Central memory CD8-positive, alpha-beta T cell (primary cell): ENCODE data around the gene MSH6.

Experiments
- ATAC-seq: fragments of 150-1000 bp; cut with Tn5 transposase; replicated peaks from 2 replicates; pipeline ENCODE4 v1.10.0; 2022; ENCODE audit warnings: mild to moderate bottlenecking, moderate FRiP score, moderate number of reproducible peaks; ENCODE audit not compliant: poor library complexity, severe bottlenecking; ENCODE audit errors: extremely low read depth
- DNase-seq, 2 donors: peaks; one replicate each; pipeline ENCODE4 v3.0.0; 2021; ENCODE audit warnings: low spot score in 2 of 2
- H3K27ac Mint-ChIP-seq: one replicate; pipeline ENCODE4 v1.8.0; 2022; ENCODE audit warnings: low read depth, mild to moderate bottlenecking, moderate library complexity, mixed read lengths
- H3K27me3 Mint-ChIP-seq: one replicate; pipeline ENCODE4 v1.8.0; 2022; ENCODE audit warnings: mixed read lengths
- H3K36me3 Mint-ChIP-seq: one replicate; pipeline ENCODE4 v1.8.0; 2022; ENCODE audit warnings: mild to moderate bottlenecking, moderate library complexity, mixed read lengths; ENCODE audit not compliant: insufficient read depth
- H3K4me1 Mint-ChIP-seq: one replicate; pipeline ENCODE4 v1.8.0; 2022; ENCODE audit warnings: mixed read lengths
- H3K4me3 Mint-ChIP-seq: one replicate; pipeline ENCODE4 v1.8.0; 2022; ENCODE audit warnings: mild to moderate bottlenecking, moderate library complexity, mixed read lengths
- H3K9me3 Mint-ChIP-seq: one replicate; pipeline ENCODE4 v1.8.0; 2022; ENCODE audit warnings: mixed read lengths

MSH6 gene, protein sequence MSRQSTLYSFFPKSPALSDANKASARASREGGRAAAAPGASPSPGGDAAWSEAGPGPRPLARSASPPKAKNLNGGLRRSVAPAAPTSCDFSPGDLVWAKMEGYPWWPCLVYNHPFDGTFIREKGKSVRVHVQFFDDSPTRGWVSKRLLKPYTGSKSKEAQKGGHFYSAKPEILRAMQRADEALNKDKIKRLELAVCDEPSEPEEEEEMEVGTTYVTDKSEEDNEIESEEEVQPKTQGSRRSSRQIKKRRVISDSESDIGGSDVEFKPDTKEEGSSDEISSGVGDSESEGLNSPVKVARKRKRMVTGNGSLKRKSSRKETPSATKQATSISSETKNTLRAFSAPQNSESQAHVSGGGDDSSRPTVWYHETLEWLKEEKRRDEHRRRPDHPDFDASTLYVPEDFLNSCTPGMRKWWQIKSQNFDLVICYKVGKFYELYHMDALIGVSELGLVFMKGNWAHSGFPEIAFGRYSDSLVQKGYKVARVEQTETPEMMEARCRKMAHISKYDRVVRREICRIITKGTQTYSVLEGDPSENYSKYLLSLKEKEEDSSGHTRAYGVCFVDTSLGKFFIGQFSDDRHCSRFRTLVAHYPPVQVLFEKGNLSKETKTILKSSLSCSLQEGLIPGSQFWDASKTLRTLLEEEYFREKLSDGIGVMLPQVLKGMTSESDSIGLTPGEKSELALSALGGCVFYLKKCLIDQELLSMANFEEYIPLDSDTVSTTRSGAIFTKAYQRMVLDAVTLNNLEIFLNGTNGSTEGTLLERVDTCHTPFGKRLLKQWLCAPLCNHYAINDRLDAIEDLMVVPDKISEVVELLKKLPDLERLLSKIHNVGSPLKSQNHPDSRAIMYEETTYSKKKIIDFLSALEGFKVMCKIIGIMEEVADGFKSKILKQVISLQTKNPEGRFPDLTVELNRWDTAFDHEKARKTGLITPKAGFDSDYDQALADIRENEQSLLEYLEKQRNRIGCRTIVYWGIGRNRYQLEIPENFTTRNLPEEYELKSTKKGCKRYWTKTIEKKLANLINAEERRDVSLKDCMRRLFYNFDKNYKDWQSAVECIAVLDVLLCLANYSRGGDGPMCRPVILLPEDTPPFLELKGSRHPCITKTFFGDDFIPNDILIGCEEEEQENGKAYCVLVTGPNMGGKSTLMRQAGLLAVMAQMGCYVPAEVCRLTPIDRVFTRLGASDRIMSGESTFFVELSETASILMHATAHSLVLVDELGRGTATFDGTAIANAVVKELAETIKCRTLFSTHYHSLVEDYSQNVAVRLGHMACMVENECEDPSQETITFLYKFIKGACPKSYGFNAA (N-terminal part only)

DNA sequence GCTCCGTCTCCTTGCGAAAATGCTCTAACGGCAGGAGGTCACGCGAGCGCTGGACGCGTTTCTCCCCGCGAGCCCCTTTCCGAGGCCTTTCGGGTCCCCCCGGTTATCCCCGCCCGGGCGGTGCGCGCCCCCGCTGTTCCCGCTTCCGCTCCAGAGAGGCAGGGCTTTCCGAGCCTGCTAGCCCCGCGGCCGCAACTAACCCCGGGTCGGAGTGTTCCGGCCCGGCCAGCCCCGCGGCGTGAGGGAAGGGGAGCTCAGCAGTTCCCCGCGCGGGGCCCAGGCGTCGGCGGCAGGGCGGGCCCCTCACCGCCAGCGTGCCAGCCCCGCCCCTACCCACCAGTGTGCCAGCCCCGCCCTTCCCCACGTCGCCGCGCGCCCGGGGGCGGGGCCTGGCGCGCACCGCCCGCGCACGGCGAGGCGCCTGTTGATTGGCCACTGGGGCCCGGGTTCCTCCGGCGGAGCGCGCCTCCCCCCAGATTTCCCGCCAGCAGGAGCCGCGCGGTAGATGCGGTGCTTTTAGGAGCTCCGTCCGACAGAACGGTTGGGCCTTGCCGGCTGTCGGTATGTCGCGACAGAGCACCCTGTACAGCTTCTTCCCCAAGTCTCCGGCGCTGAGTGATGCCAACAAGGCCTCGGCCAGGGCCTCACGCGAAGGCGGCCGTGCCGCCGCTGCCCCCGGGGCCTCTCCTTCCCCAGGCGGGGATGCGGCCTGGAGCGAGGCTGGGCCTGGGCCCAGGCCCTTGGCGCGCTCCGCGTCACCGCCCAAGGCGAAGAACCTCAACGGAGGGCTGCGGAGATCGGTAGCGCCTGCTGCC, at the start of gene MSH6:
TSS of gene MSH6 (plus strand) at position 475 of the 815 bp plus-strand sequence. CDS start at position 564, 89 bp downstream.
- Mint-ChIP-seq H3K4me3 (peak within 1 kb of the TSS; percentile 88), H3K9me3 (no peaks in the 10 kb centered on the region), H3K36me3 (no peaks in the 10 kb centered on the region), H3K27me3 (no peaks in the 10 kb centered on the region), H3K4me1 (peaks cover 23% of the 10 kb centered on the region), H3K27ac (peak within 1 kb of the TSS; percentile 84)
- ATAC-seq (peak; percentile 89), DNase-seq (peak; percentile 78 to 81)

DNA sequence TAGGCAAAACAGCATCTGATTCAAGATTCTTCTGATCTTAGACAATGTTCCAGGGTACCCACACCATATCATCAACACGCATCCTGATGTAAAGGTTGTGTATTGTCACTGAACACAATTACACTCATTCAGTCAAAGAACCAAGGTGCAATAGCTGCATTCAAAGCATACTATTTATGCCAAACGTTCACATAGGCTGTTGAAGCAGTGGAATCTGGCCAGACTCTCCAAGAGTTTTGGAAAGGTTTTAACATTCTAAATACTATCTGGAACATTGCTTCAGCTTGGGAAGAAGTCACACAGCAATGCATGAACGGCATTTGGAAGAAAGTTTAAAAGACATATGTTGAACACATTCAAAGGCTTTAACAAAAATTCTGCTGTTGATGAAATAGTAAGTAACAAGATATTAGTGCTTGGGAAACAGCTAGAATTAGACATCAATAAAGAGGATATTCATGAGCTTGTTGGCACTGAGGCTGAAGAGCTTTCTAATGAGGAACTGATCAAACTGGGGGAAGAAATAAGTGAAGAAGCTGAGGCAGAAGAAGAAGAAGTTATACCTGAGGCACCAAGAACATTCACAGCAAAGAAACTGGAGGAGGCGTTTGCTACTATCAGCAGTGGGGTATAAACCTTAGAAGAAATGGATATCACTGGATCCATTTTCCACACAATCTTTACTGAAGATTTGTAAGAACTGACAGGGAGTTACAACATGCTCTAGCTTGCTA, 47.6 kb upstream of the MSH6 start:
- H3K27me3 Mint-ChIP-seq: no peaks in the 10 kb centered on the region
- H3K27ac Mint-ChIP-seq: no peak overlapping the region
- no peak for DNase-seq
- no peaks in the 10 kb centered on the region for H3K9me3 Mint-ChIP-seq
- H3K4me1 Mint-ChIP-seq: no peaks in the 10 kb centered on the region
- no peak overlapping the region for H3K4me3 Mint-ChIP-seq
- H3K36me3 Mint-ChIP-seq: no peaks in the 10 kb centered on the region
- ATAC-seq: no peak

DNA sequence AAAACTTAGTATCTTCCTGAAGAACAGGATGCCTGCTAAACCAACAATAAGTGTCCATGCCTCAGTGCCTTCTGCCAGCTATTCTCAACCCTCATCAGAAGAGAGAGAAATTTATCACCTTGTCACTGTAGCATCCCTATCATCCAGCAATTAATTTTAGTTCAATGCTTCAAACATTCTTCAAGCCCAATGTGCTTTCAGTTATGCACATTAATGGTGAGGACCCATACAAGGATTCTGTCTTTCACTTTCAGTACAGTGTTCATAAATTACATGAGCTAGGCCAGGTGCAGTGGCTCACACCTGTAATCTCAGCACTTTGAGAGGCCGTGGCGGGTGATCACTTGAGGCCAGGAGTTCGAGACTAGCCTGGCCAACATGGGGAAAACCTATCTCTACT, 47.0 kb upstream of the MSH6 start:
- DNase-seq (no peak), ATAC-seq (no peak)
- no peaks in the 10 kb centered on the region for H3K27me3 Mint-ChIP-seq
- H3K27ac Mint-ChIP-seq: no peak overlapping the region
- no peaks in the 10 kb centered on the region for H3K4me1 Mint-ChIP-seq
- no peaks in the 10 kb centered on the region for H3K36me3 Mint-ChIP-seq
- no peak overlapping the region for H3K4me3 Mint-ChIP-seq
- no peaks in the 10 kb centered on the region for H3K9me3 Mint-ChIP-seq

DNA sequence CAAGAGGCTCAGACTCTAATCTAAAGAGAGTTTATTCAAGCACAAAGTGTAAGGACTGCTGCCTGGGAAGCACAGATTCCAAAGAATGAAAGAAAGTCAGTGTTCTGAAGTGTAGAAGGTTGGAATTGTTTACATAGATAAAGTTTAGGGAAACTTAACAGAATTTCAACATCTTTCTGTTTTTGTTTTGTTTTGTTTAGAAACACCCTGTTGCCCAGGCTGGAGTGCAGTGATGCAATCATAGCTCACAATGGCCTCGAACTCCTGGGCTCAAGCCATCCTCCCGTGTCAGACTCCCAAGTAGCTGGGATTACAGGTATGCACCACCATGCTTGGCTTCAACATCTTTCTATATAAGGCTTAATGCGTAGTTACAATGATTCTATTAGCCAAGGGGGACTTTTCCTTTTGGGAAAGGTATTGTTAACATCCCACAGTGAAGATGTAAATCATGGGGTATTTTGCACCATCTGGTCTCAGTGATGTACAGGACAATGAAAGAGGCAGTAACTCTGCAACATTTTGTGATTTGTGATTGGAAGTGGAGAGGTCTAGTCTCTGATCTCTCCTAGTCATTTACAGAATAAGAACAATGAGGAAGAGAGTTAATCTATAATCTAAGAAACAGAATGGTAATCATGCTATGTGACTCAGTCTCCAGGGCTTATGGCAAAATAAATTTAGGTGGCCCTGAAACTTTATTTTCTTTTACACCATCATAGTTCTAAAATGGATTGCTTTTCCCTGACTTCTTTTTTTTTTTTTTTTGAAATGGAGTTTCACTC, 45.6 kb upstream of the MSH6 start:
- no peak overlapping the region for H3K27ac Mint-ChIP-seq
- ATAC-seq: no peak
- no peaks in the 10 kb centered on the region for H3K36me3 Mint-ChIP-seq

DNA sequence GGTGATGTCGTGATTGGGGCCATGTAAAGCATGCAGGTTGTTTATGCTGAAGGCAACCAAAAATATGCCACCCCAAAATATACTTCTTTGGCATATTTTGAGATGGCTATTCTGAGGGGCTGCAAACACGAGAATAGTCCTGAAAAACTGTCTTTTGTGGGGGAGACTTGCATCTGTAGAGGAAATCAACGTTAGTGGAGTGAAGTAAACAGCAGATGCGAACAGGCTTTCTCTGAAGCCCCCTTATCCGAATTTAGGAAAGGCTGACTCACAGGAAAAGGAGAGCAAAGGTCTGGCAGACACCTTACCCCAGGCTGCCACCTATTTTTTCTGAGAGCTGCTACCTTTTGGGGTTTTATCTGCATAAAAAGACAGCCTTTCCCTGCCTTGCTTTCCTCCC, 44.6 kb upstream of the MSH6 start:
- H3K27me3 Mint-ChIP-seq: no peaks in the 10 kb centered on the region
- ATAC-seq (no peak), DNase-seq (no peak)
- H3K4me3 Mint-ChIP-seq: no peak overlapping the region
- H3K4me1 Mint-ChIP-seq: no peaks in the 10 kb centered on the region
- H3K36me3 Mint-ChIP-seq: no peaks in the 10 kb centered on the region
- no peaks in the 10 kb centered on the region for H3K9me3 Mint-ChIP-seq
- H3K27ac Mint-ChIP-seq: no peak overlapping the region

More for the DNA sequence above, 45.6 kb upstream of the MSH6 start:
- no peak overlapping the region for H3K4me3 Mint-ChIP-seq
- no peaks in the 10 kb centered on the region for H3K9me3 Mint-ChIP-seq
- DNase-seq: no peak
- H3K4me1 Mint-ChIP-seq: no peaks in the 10 kb centered on the region
- no peaks in the 10 kb centered on the region for H3K27me3 Mint-ChIP-seq

DNA sequence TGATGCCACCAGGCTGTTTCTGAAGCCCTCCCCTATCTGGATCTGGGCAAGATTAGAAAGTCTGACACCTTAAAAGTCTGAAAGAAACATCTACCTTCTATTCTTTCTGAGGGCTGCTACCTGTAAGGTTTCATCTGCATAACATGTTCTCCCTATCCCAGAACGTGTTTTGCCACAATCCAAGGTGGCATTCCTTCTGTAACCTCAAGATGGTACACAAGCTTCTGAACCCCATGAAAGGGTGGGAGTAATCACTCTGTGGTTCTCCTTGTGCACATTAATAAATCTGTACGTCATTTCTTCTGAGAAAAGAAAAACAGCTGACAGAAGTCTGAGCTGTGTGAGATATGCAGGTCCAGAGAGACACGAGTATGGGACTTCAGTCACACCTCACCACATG, 41.8 kb upstream of the MSH6 start:
- Mint-ChIP-seq H3K36me3 (no peaks in the 10 kb centered on the region), H3K27me3 (no peaks in the 10 kb centered on the region), H3K4me3 (no peak overlapping the region), H3K9me3 (no peaks in the 10 kb centered on the region), H3K27ac (no peak overlapping the region), H3K4me1 (no peaks in the 10 kb centered on the region)
- no peak for DNase-seq
- no peak for ATAC-seq

DNA sequence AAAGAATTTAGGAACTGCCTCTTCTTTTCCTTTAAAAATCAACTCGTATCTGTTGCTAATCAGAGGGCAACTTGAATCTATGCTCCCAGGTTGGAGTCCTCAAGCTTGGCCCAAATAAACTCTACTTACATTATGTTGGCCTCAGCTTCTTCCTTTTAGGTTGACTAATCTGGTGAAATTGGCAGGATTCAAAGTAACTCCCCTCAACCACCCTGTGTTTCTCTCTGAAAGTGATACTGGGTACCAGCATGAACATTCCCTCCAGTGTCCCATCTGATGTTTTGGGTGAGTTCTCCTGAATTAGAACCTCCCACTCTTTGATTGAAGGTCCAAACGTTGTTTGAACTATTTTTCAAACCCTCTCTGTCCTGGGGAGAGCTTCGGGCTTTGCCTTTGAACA, 41.3 kb upstream of the MSH6 start:
- Mint-ChIP-seq H3K36me3 (no peaks in the 10 kb centered on the region), H3K4me1 (no peaks in the 10 kb centered on the region), H3K27ac (no peak overlapping the region), H3K27me3 (no peaks in the 10 kb centered on the region), H3K4me3 (no peak overlapping the region), H3K9me3 (no peaks in the 10 kb centered on the region)
- ATAC-seq: no peak
- no peak for DNase-seq

DNA sequence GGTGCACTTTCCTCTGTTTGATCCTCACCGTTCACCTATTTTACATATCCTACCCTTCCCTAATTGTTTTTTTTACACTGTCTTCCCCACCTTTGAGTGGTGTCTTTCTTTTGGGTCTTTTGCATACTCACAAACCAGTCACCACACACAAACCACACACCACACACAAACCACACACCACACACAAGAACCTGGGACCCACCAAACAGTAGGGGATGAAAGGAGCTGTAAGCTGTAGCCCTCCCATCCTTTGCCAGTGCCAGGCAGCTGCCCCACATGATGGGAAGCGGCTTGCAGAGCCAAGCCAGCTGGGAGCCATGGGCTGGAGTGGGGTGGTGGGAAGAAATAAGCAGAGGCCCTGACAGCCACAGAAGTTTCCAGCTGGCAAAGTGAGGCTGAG, 38.9 kb upstream of the MSH6 start:
- Mint-ChIP-seq H3K4me1 (no peaks in the 10 kb centered on the region), H3K27ac (no peak overlapping the region), H3K4me3 (no peak overlapping the region), H3K36me3 (no peaks in the 10 kb centered on the region), H3K27me3 (no peaks in the 10 kb centered on the region), H3K9me3 (no peaks in the 10 kb centered on the region)
- no peak for ATAC-seq
- no peak for DNase-seq

DNA sequence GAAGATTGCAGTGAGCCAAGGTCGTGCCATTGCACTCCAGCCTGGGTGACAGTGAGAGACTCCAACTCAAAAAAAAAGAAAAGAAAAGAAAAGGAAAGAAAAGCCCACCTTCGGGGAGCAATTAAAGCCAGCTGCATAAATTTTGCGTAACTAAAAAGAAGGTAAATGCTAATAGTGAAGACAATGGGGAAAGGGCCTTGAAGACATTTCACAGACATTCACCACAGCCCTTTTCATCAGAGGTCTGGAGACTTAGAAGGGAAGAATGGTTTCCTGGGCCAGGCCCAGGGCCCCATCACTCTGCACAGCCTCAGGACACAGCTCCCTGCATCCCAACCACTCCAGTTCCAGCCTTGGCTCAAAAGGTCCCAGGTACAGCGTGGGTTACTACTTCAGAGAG, 35.1 kb upstream of the MSH6 start:
- Mint-ChIP-seq H3K27me3 (no peaks in the 10 kb centered on the region), H3K27ac (no peak overlapping the region), H3K9me3 (no peaks in the 10 kb centered on the region), H3K36me3 (no peaks in the 10 kb centered on the region), H3K4me3 (no peak overlapping the region), H3K4me1 (peaks cover 14% of the 10 kb centered on the region)
- ATAC-seq (no peak), DNase-seq (no peak)

DNA sequence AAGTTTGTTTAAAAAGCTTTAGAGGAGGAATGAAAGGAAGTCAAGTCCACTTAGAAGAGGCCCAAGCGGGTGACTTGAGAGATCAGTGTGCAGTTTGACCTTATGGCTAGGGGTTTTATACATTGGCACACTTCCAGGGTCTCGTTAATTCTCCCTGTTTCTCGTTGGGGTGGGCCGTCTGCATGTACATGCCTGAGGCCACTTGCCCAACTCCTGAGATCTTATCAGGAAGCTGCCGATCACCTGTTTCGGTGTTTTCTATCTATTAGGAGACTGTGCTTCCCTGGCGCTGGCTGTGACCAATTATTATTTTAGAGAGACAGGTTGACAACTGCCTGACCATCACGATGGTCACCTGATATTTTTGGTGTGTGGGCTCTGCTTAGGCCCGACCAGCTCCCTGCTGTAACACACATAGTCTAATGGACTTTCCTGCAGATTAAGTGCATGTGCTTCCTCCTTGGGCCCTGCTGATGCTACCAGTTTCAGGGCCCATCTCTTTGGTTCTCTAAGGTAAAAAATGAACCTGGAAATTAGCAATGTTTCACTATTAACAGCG, 31.0 kb upstream of the MSH6 start:
- DNase-seq (no peak), ATAC-seq (no peak)
- peak overlapping the region; percentile 93 for H3K27ac Mint-ChIP-seq
- H3K9me3 Mint-ChIP-seq: no peaks in the 10 kb centered on the region
- H3K4me1 Mint-ChIP-seq: peaks cover 14% of the 10 kb centered on the region
- no peaks in the 10 kb centered on the region for H3K27me3 Mint-ChIP-seq
- H3K36me3 Mint-ChIP-seq: no peaks in the 10 kb centered on the region
- peak overlapping the region; percentile 43 for H3K4me3 Mint-ChIP-seq

DNA sequence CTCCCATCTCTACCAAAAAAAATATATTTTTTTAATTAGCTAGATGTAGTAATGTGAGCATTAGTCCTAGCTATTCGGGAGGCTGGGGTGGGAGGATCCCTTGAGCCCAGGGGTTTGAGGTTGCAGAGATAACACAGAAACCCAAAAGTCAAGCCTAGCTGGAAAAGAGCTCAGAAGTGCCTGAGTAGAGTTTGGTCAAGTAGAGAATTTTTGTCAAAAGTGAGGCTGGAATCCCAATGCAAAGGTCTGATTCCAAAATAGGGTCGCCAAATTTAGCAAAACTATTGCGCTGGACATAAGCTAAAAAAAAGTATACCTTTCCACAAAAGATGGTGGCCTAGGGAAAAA, 15.5 kb upstream of the MSH6 start:
- DNase-seq (no peak), ATAC-seq (no peak)
- H3K4me3 Mint-ChIP-seq: no peak overlapping the region
- H3K36me3 Mint-ChIP-seq: peaks cover 2% of the 10 kb centered on the region
- H3K4me1 Mint-ChIP-seq: peaks cover 5% of the 10 kb centered on the region
- no peaks in the 10 kb centered on the region for H3K27me3 Mint-ChIP-seq
- peak overlapping the region; percentile 32 for H3K27ac Mint-ChIP-seq
- no peaks in the 10 kb centered on the region for H3K9me3 Mint-ChIP-seq
